Ishikawa (cell line): ENCODE measurements around the gene TMEM51.

Experiments used
- CEBPB ChIP-seq: IDR thresholded peaks from 2 replicates; pipeline ENCODE4 v1.6.1; 2012
- CREB1 ChIP-seq: IDR thresholded peaks from 2 replicates; pipeline ENCODE4 v1.6.1; 2012; ENCODE audit warnings: low read depth
- EP300 ChIP-seq: IDR thresholded peaks from 2 replicates; pipeline ENCODE4 v1.6.1; 2012; ENCODE audit warnings: borderline replicate concordance
- NFIC ChIP-seq: IDR thresholded peaks from 2 replicates; pipeline ENCODE4 v1.6.1; 2012
- RAD21 ChIP-seq: IDR thresholded peaks from 2 replicates; pipeline ENCODE4 v1.6.1; 2012; ENCODE audit warnings: low read depth
- TAF1 ChIP-seq: IDR thresholded peaks from 2 replicates; pipeline ENCODE4 v1.6.1; 2012; ENCODE audit warnings: low read depth, mild to moderate bottlenecking
- TCF12 ChIP-seq: IDR thresholded peaks from 2 replicates; pipeline ENCODE4 v1.6.1; 2012; ENCODE audit warnings: low read depth
- TEAD4 ChIP-seq: IDR thresholded peaks from 2 replicates; pipeline ENCODE4 v1.6.1; 2012
- YY1 ChIP-seq: IDR thresholded peaks from 2 replicates; pipeline ENCODE4 v1.6.1; 2012; ENCODE audit warnings: low read depth
- TF ChIP-seq, protein P1 (sequence below): IDR thresholded peaks from 2 replicates; pipeline ENCODE4 v1.6.1; 2012; ENCODE audit warnings: low read depth, mild to moderate bottlenecking
- TF ChIP-seq, protein P2 (sequence below): IDR thresholded peaks from 2 replicates; pipeline ENCODE4 v1.6.1; 2012
- TF ChIP-seq, protein P3 (sequence below): IDR thresholded peaks from 2 replicates; pipeline ENCODE4 v1.6.1; 2012

DNA sequence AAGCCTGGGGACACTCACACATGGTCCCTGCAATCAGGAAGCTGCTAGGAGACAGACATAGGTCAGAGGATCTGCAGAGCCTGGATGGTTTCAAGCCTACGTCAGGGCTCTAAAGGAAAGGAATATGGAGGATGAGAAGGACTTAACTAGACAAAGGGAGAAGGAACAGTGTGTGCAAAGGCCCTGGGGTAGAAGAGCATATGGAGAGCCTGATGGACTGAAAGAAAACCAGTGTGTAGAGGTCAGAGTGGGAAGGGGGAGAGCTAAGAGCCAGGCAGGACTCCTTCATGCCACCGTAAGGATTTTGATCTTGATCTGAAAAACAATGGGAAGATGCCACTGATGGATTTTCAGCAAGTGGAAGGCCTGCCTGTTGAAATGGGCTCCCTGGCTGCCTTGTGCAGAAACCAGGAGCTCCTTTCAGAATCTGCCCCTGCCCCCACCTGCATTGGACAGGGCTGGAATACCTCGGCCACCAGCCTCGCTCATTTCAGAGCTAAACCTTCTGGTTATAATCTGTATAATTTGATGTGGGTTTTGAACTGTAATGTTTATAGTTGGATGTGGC, 102.1 kb downstream of the TMEM51 start:
- TF ChIP-seq, protein P1, sequence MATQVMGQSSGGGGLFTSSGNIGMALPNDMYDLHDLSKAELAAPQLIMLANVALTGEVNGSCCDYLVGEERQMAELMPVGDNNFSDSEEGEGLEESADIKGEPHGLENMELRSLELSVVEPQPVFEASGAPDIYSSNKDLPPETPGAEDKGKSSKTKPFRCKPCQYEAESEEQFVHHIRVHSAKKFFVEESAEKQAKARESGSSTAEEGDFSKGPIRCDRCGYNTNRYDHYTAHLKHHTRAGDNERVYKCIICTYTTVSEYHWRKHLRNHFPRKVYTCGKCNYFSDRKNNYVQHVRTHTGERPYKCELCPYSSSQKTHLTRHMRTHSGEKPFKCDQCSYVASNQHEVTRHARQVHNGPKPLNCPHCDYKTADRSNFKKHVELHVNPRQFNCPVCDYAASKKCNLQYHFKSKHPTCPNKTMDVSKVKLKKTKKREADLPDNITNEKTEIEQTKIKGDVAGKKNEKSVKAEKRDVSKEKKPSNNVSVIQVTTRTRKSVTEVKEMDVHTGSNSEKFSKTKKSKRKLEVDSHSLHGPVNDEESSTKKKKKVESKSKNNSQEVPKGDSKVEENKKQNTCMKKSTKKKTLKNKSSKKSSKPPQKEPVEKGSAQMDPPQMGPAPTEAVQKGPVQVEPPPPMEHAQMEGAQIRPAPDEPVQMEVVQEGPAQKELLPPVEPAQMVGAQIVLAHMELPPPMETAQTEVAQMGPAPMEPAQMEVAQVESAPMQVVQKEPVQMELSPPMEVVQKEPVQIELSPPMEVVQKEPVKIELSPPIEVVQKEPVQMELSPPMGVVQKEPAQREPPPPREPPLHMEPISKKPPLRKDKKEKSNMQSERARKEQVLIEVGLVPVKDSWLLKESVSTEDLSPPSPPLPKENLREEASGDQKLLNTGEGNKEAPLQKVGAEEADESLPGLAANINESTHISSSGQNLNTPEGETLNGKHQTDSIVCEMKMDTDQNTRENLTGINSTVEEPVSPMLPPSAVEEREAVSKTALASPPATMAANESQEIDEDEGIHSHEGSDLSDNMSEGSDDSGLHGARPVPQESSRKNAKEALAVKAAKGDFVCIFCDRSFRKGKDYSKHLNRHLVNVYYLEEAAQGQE, result no peak
- TF ChIP-seq, protein P2, sequence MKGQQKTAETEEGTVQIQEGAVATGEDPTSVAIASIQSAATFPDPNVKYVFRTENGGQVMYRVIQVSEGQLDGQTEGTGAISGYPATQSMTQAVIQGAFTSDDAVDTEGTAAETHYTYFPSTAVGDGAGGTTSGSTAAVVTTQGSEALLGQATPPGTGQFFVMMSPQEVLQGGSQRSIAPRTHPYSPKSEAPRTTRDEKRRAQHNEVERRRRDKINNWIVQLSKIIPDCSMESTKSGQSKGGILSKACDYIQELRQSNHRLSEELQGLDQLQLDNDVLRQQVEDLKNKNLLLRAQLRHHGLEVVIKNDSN, result no peak
- TF ChIP-seq TEAD4, result no peak
- TF ChIP-seq RAD21, result no peak
- TF ChIP-seq YY1, result no peak
- no peak for TF ChIP-seq TCF12
- TF ChIP-seq, protein P3, sequence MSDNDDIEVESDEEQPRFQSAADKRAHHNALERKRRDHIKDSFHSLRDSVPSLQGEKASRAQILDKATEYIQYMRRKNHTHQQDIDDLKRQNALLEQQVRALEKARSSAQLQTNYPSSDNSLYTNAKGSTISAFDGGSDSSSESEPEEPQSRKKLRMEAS, result no peak
- no peak for TF ChIP-seq EP300
- TF ChIP-seq TAF1, result no peak
- TF ChIP-seq CREB1, result no peak
- no peak for TF ChIP-seq CEBPB
- no peak for TF ChIP-seq NFIC
